ENCODE data around the gene FNTB. TPM values are rescaled to one million over a fixed set of nuclear protein-coding genes. Genes with fewer than 3 reads are reported as not detected.
A peak's percentile ranks its signal among the peaks of the same experiment; 100 is the strongest.
"Not testable (repeated sequence)": the region's sequence is repeated elsewhere in the genome, so short reads cannot be mapped to it uniquely, and the experiment has no call there.

Gene FNTB
- total RNA-seq, 1 donor from 2014 or later: 18.1 TPM

DNA sequence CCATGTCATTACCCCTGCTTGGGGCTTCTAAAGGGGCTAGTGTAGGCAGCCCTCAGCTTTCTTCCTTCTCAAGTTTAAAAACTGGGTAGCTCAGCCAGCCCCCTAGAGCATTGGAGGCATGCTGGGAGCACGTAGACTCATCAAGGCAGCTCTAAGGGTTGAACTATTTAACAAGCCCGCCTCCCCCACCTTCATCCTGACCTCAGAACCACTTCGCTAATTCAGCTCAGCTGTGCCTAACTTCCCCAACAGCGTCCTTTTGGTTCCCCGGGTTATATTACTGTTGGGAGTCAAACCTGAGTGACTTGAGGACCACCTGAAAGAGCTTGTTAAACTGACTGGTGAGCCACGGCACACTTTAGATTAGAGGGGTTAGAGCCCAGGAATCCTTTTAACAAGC is 85.6 kb downstream of the FNTB start:
- DNase-seq (no peak), ATAC-seq (no peak)
- intact Hi-C loops (cut with micrococcal nuclease): no loop called here

DNA sequence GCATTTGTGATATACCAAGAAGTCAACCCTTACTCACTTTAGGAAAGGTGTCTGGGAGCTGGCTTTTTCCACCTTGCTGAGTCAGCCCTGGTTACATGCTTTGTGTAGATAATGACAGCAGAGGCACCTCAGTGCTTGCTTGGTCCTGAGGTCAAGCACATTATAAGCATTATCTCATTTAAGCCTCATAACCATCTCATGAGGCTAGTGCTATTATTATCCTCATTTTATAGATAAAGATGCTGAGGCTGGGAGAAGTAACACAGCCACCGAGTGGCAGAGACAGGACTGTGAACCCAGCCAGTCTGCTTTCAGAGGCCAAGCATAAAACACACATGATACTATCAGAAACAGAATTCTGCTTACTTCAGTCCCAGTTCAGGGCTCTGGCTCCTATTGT is 86.2 kb downstream of the FNTB start:
- ATAC-seq (peak; percentile 63), DNase-seq (no peak)
- intact Hi-C loops (cut with micrococcal nuclease): no loop called here

DNA sequence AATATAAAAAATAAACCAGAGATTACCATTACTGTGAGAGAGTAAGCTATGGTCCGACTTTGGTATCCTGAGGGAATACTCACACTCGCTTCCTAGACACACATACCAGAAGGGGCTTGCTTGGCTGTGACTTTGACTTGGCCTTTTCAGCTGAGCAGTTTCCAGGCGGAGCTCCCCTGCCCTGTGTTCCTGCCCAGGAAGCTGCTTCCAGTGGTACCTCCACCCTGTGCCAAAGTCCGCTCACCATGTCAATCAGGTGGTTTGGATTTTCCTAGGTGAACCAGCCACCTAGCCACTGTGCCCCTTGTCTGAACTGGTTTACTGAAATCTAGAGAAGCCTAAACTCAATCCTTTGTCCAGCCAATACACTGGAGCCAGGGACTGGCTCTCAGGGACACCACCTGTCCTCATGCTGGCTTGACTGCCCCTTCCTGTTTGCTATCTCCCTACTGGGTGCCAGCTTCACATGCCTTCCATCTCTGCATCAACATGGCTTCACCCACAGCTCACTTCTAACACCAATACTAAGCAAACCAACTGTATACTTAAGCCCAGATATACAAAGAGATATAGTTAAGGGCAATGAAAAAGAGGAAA is 87.0 kb downstream of the FNTB start:
- ATAC-seq: peak; percentile 38
- intact Hi-C loops (cut with micrococcal nuclease): no loop called here
- no peak for DNase-seq

DNA sequence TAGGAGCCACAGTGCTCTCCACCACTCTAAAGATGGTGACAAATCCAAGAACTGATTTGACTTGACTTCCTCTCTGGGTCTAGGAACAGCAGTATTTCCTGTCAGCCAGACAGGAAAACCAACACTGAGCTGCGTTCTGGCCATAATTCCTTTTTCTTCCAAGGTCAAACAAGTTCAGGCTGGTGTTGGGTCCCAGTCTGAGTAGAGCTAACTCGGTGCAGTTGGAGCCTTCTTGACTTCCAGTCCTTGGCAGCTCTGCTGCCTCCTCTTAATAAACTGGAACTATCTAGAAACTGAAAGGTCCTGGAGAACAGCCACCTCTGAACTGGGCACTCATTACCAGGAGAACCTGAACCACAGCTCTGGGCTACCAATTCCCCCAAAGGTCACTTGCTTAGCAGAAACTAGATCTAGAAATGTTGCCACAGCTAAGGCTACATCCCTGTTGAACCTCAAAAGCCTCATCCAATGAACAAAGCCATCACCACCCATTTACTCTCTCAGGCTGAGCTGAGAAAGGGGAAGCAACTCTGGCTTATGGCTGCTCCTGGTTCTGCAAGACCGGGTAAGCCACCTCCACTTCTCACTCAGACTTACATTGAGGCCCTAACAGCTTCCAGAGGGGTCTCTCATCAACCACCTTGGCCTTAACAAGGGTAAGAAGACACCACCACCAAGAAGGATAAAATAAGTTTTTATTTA is 87.9 kb downstream of the FNTB start:
- DNase-seq (no peak), ATAC-seq (peak; percentile 9)
- intact Hi-C loops (cut with micrococcal nuclease): no loop called here

GRCh38 chr14:65075628-65076325 is 89.1 kb downstream of the FNTB start:
- intact Hi-C loops (cut with micrococcal nuclease): no loop called here
- no peak for DNase-seq
- no peak for ATAC-seq

DNA sequence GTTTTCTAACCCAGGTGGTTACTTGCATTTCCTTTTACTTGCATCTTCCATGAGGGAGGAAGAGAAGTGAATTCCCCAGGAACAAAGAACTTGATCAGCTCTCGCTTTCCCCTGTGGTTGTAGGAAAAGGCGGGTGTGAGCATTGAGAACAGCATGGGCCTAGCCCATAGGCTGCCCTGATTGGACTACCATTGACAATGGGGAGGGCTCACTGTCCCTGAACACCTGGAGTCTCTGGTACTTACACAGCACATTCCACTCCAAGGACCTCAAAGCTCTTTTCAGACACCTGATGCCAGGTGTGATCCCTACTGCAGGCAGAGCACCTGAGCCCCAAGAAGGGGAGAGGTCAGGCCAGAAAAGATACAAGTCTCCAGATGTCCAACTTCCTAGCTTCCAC is 90.6 kb downstream of the FNTB start:
- ATAC-seq (no peak), DNase-seq (no peak)
- intact Hi-C loops (cut with micrococcal nuclease): no loop called here

DNA sequence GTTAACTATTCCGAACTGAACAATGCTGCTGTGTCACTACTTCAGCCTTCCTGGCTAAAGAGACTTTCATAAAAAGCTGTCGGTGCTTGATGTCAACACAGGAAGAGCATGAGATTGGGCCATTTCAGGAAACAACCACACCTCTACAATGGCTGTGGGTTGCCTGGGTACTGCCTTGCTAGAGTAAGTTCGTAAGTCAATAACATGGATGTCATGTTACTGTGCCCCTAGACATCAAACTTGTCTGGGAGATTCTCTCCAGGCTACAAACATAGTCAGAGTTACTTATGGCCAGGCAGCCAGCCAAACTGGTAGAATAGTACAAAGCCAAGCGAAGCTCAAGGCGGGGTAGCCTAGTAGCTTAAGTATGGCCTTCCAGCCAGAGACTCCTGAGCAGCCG is 92.5 kb downstream of the FNTB start:
- ATAC-seq (peak; percentile 30), DNase-seq (no peak)
- intact Hi-C loops (cut with micrococcal nuclease): no loop called here

- no peak for DNase-seq
- no peak for ATAC-seq
- intact Hi-C loops (cut with micrococcal nuclease): no loop called here
These were observed 93.1 kb downstream of the FNTB start for GRCh38 chr14:65079768-65080167.

- no peak for DNase-seq
- ATAC-seq: peak; percentile 11
- intact Hi-C loops (cut with micrococcal nuclease): no loop called here
These were observed 94.5 kb downstream of the FNTB start for GRCh38 chr14:65080960-65081747.

DNA sequence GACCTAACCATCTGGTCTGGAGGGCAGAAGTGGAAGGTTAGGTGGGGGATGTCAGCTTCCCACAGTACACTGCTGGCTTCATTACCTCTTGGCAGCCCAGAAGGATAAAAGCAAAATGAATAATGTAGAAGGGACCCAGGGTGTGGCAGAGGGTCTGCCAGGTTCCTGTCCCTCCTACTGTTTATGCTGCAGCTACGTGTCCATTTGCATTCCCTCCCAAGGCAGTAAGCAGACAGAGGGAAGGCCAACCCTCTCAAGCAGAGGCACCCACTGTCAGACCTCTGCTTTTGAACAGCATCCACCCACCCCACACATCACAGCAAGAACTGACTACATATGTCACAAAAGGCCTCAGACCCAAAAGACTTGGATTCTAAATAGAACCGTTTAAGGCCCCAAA is 96.2 kb downstream of the FNTB start:
- DNase-seq (no peak), ATAC-seq (no peak)
- intact Hi-C loops (cut with micrococcal nuclease): no loop called here

DNA sequence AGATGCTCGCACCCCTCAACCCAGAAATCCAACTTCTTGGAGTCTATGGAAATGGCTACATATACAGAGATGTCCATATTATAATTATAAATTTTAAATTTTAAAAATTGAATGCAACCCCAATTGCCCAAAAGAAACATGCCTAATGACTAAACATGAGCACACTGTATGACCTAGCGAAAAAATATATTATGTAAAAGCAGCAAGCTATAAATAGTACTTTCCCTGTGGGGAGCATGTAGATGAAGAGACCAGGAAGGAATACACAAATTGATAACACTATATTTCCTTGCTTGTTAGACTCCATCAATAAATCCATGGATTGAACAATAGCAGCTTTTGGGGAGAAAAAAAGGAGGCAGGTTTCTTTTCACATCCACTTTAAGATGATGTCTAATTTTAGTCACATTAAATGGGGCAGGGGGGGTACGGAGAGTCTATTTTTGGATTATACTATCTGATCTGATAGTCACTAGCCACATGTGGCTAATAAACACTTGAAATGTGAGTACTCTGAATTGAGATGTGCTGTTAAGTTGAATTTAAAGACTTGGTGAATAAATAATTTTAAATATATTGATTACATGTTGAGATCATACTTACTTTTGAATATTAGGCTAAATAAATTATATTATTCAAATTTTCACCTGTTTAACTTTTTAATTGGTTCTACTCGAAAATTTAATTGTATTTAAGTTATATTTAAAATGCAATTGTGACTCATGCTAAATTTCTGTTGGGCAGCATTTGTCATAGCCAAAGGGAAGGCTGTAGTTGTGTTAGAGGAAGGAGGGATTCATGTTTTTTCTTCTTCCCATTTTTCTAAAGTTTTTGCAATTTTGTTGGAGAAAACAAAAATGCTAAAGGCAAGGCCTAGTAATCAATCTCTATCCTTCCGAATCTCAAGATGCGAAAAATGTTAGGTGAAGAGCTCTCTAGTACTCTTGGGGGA is 98.1 kb downstream of the FNTB start:
- intact Hi-C loops (cut with micrococcal nuclease): no loop called here
- ATAC-seq (peak; percentile 63), DNase-seq (no peak)

- intact Hi-C loops (cut with micrococcal nuclease); DNase-seq; ATAC-seq: not testable (repeated sequence)
These were observed 100.0 kb downstream of the FNTB start for GRCh38 chr14:65086686-65087085.

GRCh38 chr14:65087835-65088234 is 101.1 kb downstream of the FNTB start:
- ATAC-seq; intact Hi-C loops (cut with micrococcal nuclease); DNase-seq: not testable (repeated sequence)

- ATAC-seq (no peak), DNase-seq (no peak)
- intact Hi-C loops (cut with micrococcal nuclease): no loop called here
These were observed 105.7 kb downstream of the FNTB start for GRCh38 chr14:65092349-65092748.

- peak; percentile 86 for ATAC-seq
- DNase-seq: peak; percentile 66
- intact Hi-C loops (cut with micrococcal nuclease): no loop called here
These were observed 109.0 kb downstream of the FNTB start for GRCh38 chr14:65095633-65096205.

GRCh38 chr14:65096323-65097089 is 109.8 kb downstream of the FNTB start:
- DNase-seq: peak; percentile 47
- intact Hi-C loops (cut with micrococcal nuclease): no loop called here
- peak; percentile 43 for ATAC-seq

DNA sequence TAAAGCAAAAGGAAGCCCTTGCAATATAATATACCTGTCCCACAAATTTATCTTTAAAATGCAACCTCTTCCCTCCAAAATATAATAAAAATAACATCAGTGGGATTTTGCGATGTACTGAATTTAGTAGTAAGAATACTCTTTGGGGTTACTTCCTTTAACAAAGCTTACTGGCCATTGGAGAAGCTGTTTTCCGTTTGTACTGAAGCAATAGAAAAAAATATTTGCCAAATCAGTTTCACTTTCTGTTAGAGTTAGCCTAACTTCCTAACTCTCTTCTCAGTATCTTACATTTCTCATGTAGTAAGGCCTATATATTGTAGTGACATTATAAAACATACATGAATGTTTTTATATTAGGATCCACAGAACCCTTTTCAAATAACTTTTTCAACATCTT is 111.9 kb downstream of the FNTB start:
- DNase-seq (no peak), ATAC-seq (no peak)
- intact Hi-C loops (cut with micrococcal nuclease): no loop called here

All from left ventricle myocardium superior (tissue), 1 donor.